ENCODE data around the gene CADM2. TPM values are rescaled to one million over a fixed set of nuclear protein-coding genes. Genes with fewer than 3 reads are reported as not detected.

The CADM2 gene
- total and polyA plus RNA-seq, 2 experiments from 2014 or later = 13.3 to 47.5 TPM

- Mint-ChIP-seq H3K36me3 (ENCODE audit: low read depth) (no peaks in the 10 kb centered on the region), H3K4me1 (no peaks in the 10 kb centered on the region), H3K27ac (no peak overlapping the region), H3K27me3 (ENCODE audit: insufficient read depth, low read depth, poor library complexity) (no peaks in the 10 kb centered on the region), H3K9me3 (no peaks in the 10 kb centered on the region), H3K4me3 (no peak overlapping the region)
- no peak overlapping the region for H3K4me3 ChIP-seq
- H3F3A ChIP-seq (replicated peaks; ENCODE audit: low read depth) = no peaks in the 10 kb centered on the region
- no peaks in the 10 kb centered on the region for H3K36me3 ChIP-seq (ENCODE audit: insufficient read depth)
- H3K79me2 ChIP-seq (replicated peaks; ENCODE audit: insufficient read depth) = no peaks in the 10 kb centered on the region
- no peaks in the 10 kb centered on the region for H3K27me3 ChIP-seq (ENCODE audit: insufficient read depth)
- DNase-seq (ENCODE audit: low spot score) = no peak
- H3K4me2 ChIP-seq = no peak overlapping the region
- H2AFZ ChIP-seq = no peak overlapping the region
- ATAC-seq = no peak
- no peaks in the 10 kb centered on the region for H3K4me1 ChIP-seq (ENCODE audit: insufficient read depth)
- H3K27ac ChIP-seq (ENCODE audit: low read depth) = no peak overlapping the region
- H3K9me2 ChIP-seq (ENCODE audit: insufficient read depth) = no peaks in the 10 kb centered on the region
- TF ChIP-seq ZNF114 (CRISPR knock-in tag; IDR thresholded peaks at IDR 0.05) = no peak
- no peak for TF ChIP-seq NANOG (IDR thresholded peaks at IDR 0.05; ENCODE audit: borderline replicate concordance)
- no peak for TF ChIP-seq REST (IDR thresholded peaks at IDR 0.05; ENCODE audit: unreplicated experiment)
- TF ChIP-seq JUNB (IDR thresholded peaks at IDR 0.05; ENCODE audit: unreplicated experiment) = no peak
- no peak for TF ChIP-seq ZNF331 (CRISPR knock-in tag; IDR thresholded peaks at IDR 0.05; ENCODE audit: low read depth)
- TF ChIP-seq ETS1 (IDR thresholded peaks at IDR 0.05) = no peak
- no peak for TF ChIP-seq EZH2 (IDR thresholded peaks at IDR 0.05; ENCODE audit: low read depth, unreplicated experiment)
- TF ChIP-seq ZNF462 (CRISPR knock-in tag; IDR thresholded peaks at IDR 0.05) = no peak
- TF ChIP-seq CTCF (conservative IDR thresholded peaks at IDR 0.05; ENCODE audit: low read depth in 2 of 2) = no peak
- no peak for TF ChIP-seq POLR2AphosphoS5 (IDR thresholded peaks at IDR 0.05; ENCODE audit: low read depth)
- TF ChIP-seq EZH2phosphoT487 (IDR thresholded peaks at IDR 0.05; ENCODE audit: unreplicated experiment) = no peak
- no peak for TF ChIP-seq CREB1 (CRISPR knock-in tag; IDR thresholded peaks at IDR 0.05; ENCODE audit: low read depth)
- no peak for TF ChIP-seq STAT1 (IDR thresholded peaks at IDR 0.05; ENCODE audit: unreplicated experiment)
- H4K20me1 ChIP-seq (replicated peaks; ENCODE audit: insufficient read depth) = no peaks in the 10 kb centered on the region
Measured at GRCh38 chr3:86051058-86051457, 1092.3 kb downstream of the CADM2 start.
